ENCODE data around the gene MAPKBP1. TPM values are rescaled to one million over a fixed set of nuclear protein-coding genes. Genes with fewer than 3 reads are reported as not detected.
A peak's percentile ranks its signal among the peaks of the same experiment; 100 is the strongest.

MAPKBP1 gene
- total RNA-seq, 1 donor, result 22.8 TPM

- no peak for DNase-seq (ENCODE audit: insufficient read length, low spot score, missing footprints)
- Histone ChIP-seq H3K4me1 (ENCODE audit: insufficient read depth, low read length) (peaks cover 15% of the 10 kb centered on the region), H3K79me2 (ENCODE audit: insufficient read depth, low read length) (peaks cover 70% of the 10 kb centered on the region), H3K27ac (ENCODE audit: low read depth, low read length) (no peak overlapping the region), H3K36me3 (ENCODE audit: insufficient read depth, low read length) (no peaks in the 10 kb centered on the region), H3K9me3 (ENCODE audit: low read depth, low read length) (no peaks in the 10 kb centered on the region), H3K4me2 (ENCODE audit: insufficient read depth, low read length) (no peak overlapping the region), H4K20me1 (ENCODE audit: insufficient read depth, low read length) (peaks cover 12% of the 10 kb centered on the region), H2AFZ (ENCODE audit: low read length) (no peak overlapping the region), H3K27me3 (ENCODE audit: insufficient read depth, low read length) (no peaks in the 10 kb centered on the region), H3K4me3 (ENCODE audit: insufficient read depth, low read length) (no peak overlapping the region)
- TF ChIP-seq CTCF (IDR thresholded peaks at IDR 0.05; ENCODE audit: extremely low read depth, low read depth, low read length), result no peak
These were observed 15.4 kb downstream of the MAPKBP1 start for GRCh38 chr15:41789662-41790061.

GRCh38 chr15:41790169-41790568 is 15.9 kb downstream of the MAPKBP1 start:
- H2AFZ ChIP-seq (ENCODE audit: low read length), result no peak overlapping the region
- H3K27me3 ChIP-seq (ENCODE audit: insufficient read depth, low read length), result no peaks in the 10 kb centered on the region
- peaks cover 7% of the 10 kb centered on the region for H4K20me1 ChIP-seq (ENCODE audit: insufficient read depth, low read length)
- H3K79me2 ChIP-seq (ENCODE audit: insufficient read depth, low read length), result peaks cover 68% of the 10 kb centered on the region
- H3K4me2 ChIP-seq (ENCODE audit: insufficient read depth, low read length), result no peak overlapping the region
- no peak overlapping the region for H3K4me3 ChIP-seq (ENCODE audit: insufficient read depth, low read length)
- no peak for DNase-seq (ENCODE audit: insufficient read length, low spot score, missing footprints)
- no peaks in the 10 kb centered on the region for H3K36me3 ChIP-seq (ENCODE audit: insufficient read depth, low read length)
- H3K9me3 ChIP-seq (ENCODE audit: low read depth, low read length), result no peaks in the 10 kb centered on the region
- H3K4me1 ChIP-seq (ENCODE audit: insufficient read depth, low read length), result peaks cover 15% of the 10 kb centered on the region
- no peak for TF ChIP-seq CTCF (IDR thresholded peaks at IDR 0.05; ENCODE audit: extremely low read depth, low read depth, low read length)
- H3K27ac ChIP-seq (ENCODE audit: low read depth, low read length), result peak overlapping the region; percentile 64

GRCh38 chr15:41790756-41791546 is 16.7 kb downstream of the MAPKBP1 start:
- no peak overlapping the region for H2AFZ ChIP-seq (ENCODE audit: low read length)
- no peak for TF ChIP-seq CTCF (IDR thresholded peaks at IDR 0.05; ENCODE audit: extremely low read depth, low read depth, low read length)
- peaks cover 16% of the 10 kb centered on the region for H3K4me1 ChIP-seq (ENCODE audit: insufficient read depth, low read length)

GRCh38 chr15:41791547-41791937 is 17.3 kb downstream of the MAPKBP1 start:
- Histone ChIP-seq H4K20me1 (ENCODE audit: insufficient read depth, low read length) (peaks cover 7% of the 10 kb centered on the region), H2AFZ (ENCODE audit: low read length) (no peak overlapping the region), H3K4me1 (ENCODE audit: insufficient read depth, low read length) (peaks cover 22% of the 10 kb centered on the region), H3K27me3 (ENCODE audit: insufficient read depth, low read length) (no peaks in the 10 kb centered on the region), H3K9me3 (ENCODE audit: low read depth, low read length) (no peaks in the 10 kb centered on the region), H3K4me3 (ENCODE audit: insufficient read depth, low read length) (no peak overlapping the region), H3K79me2 (ENCODE audit: insufficient read depth, low read length) (peaks cover 68% of the 10 kb centered on the region), H3K36me3 (ENCODE audit: insufficient read depth, low read length) (no peaks in the 10 kb centered on the region), H3K4me2 (ENCODE audit: insufficient read depth, low read length) (peak overlapping the region; percentile 58), H3K27ac (ENCODE audit: low read depth, low read length) (peak overlapping the region; percentile 64)
- DNase-seq (ENCODE audit: insufficient read length, low spot score, missing footprints), result peak; percentile 66
- no peak for TF ChIP-seq CTCF (IDR thresholded peaks at IDR 0.05; ENCODE audit: extremely low read depth, low read depth, low read length)

More at GRCh38 chr15:41790756-41791546, 16.7 kb downstream of the MAPKBP1 start:
- Histone ChIP-seq H3K27me3 (ENCODE audit: insufficient read depth, low read length) (no peaks in the 10 kb centered on the region), H3K4me3 (ENCODE audit: insufficient read depth, low read length) (peak overlapping the region; percentile 20), H4K20me1 (ENCODE audit: insufficient read depth, low read length) (peaks cover 7% of the 10 kb centered on the region), H3K9me3 (ENCODE audit: low read depth, low read length) (no peaks in the 10 kb centered on the region), H3K36me3 (ENCODE audit: insufficient read depth, low read length) (no peaks in the 10 kb centered on the region), H3K4me2 (ENCODE audit: insufficient read depth, low read length) (peak overlapping the region; percentile 58), H3K27ac (ENCODE audit: low read depth, low read length) (peak overlapping the region; percentile 64), H3K79me2 (ENCODE audit: insufficient read depth, low read length) (peaks cover 68% of the 10 kb centered on the region)
- peak; percentile 71 for DNase-seq (ENCODE audit: insufficient read length, low spot score, missing footprints)

All from osteoblast (primary cell).